Islet precursor cell (in vitro differentiated cells): ENCODE results near the gene SPATA3.
A peak's percentile ranks its signal among the peaks of the same experiment; 100 is the strongest.

Source experiments
- DNase-seq: peaks from one replicate; pipeline ENCODE4 v3.0.0-alpha.2; 2018

Gene SPATA3

GRCh38 chr2:231051116-231051515, 55.2 kb downstream of the SPATA3 start:
- no peak for DNase-seq

- DNase-seq: peak; percentile 93
Observed at GRCh38 chr2:231052494-231053451, 56.9 kb downstream of the SPATA3 start.

- DNase-seq: no peak
Observed at GRCh38 chr2:231053846-231054245, 57.9 kb downstream of the SPATA3 start.

- DNase-seq: peak; percentile 94
Observed at GRCh38 chr2:231056453-231057416, 60.8 kb downstream of the SPATA3 start, which contains the start of gene PSMD1. Gene PSMD1, plus strand, starts transcription at chr2:231056867. Its CDS starts 159 bp downstream, at chr2:231057026.

GRCh38 chr2:231057590-231057989, 61.7 kb downstream of the SPATA3 start:
- DNase-seq: no peak
